ENCODE data around the gene TCF7L2. TPM values are rescaled to one million over a fixed set of nuclear protein-coding genes. Genes with fewer than 3 reads are reported as not detected.

The TCF7L2 gene
- total and polyA plus RNA-seq, 2 donors (not counting 1 experiment from before 2014, with no cell fraction given) = 3.4 to 5.0 TPM

- H3K9ac ChIP-seq (ENCODE audit: insufficient read depth, low read length) = no peak overlapping the region
- no peak overlapping the region for H3K4me3 ChIP-seq (replicated peaks in 1 of 4; ENCODE audit: control extremely low read depth in 1 of 4, insufficient read depth in 1 of 4, low read depth in 3 of 4, low read length in 4 of 4)
- no peaks in the 10 kb centered on the region for H3K9me3 ChIP-seq (ENCODE audit: control insufficient read depth, insufficient read depth, low read depth, low read length)
- peaks cover 2% of the 10 kb centered on the region for H3K79me2 ChIP-seq (ENCODE audit: control insufficient read depth, insufficient read depth, low read length)
- H3K4me2 ChIP-seq (ENCODE audit: extremely low read depth, insufficient read depth, low read length) = no peak overlapping the region
- H3K4me1 ChIP-seq (ENCODE audit: control insufficient read depth, extremely low read depth, insufficient read depth, low read length) = no peaks in the 10 kb centered on the region
- TF ChIP-seq EZH2 (IDR thresholded peaks at IDR 0.05; ENCODE audit: low read length, missing control alignments) (no peak), CTCF (conservative IDR thresholded peaks at IDR 0.05 in 1 of 2, IDR thresholded peaks at IDR 0.05 in 1 of 2; ENCODE audit: low read depth in 1 of 2, low read length in 2 of 2) (no peak)
- no peaks in the 10 kb centered on the region for H3K27me3 ChIP-seq (ENCODE audit: control insufficient read depth, insufficient read depth, low read length)
- no peak overlapping the region for H3K27ac ChIP-seq (ENCODE audit: insufficient read depth, low read length)
- H3K36me3 ChIP-seq (ENCODE audit: control insufficient read depth, insufficient read depth, low read length) = no peaks in the 10 kb centered on the region
- no peak overlapping the region for H2AFZ ChIP-seq (ENCODE audit: low read length)
- no peaks in the 10 kb centered on the region for H4K20me1 ChIP-seq (ENCODE audit: control insufficient read depth, extremely low read depth, insufficient read depth, low read length)
- no peak for DNase-seq (ENCODE audit: low read depth in 2 of 2)
Observed at GRCh38 chr10:112996462-112996861, 46.4 kb downstream of the TCF7L2 start.

GRCh38 chr10:112999102-112999501, 49.1 kb downstream of the TCF7L2 start:
- Histone ChIP-seq H4K20me1 (ENCODE audit: control insufficient read depth, extremely low read depth, insufficient read depth, low read length) (no peaks in the 10 kb centered on the region), H3K9ac (ENCODE audit: insufficient read depth, low read length) (no peak overlapping the region), H3K79me2 (ENCODE audit: control insufficient read depth, insufficient read depth, low read length) (peaks cover 2% of the 10 kb centered on the region)

GRCh38 chr10:113000442-113000841, 50.4 kb downstream of the TCF7L2 start:
- Histone ChIP-seq H3K4me2 (ENCODE audit: extremely low read depth, insufficient read depth, low read length) (no peak overlapping the region), H3K79me2 (ENCODE audit: control insufficient read depth, insufficient read depth, low read length) (peaks cover 2% of the 10 kb centered on the region), H3K9me3 (ENCODE audit: control insufficient read depth, insufficient read depth, low read depth, low read length) (no peaks in the 10 kb centered on the region), H4K20me1 (ENCODE audit: control insufficient read depth, extremely low read depth, insufficient read depth, low read length) (no peaks in the 10 kb centered on the region), H3K4me3 (replicated peaks in 1 of 4; ENCODE audit: control extremely low read depth in 1 of 4, insufficient read depth in 1 of 4, low read depth in 3 of 4, low read length in 4 of 4) (no peak overlapping the region), H3K4me1 (ENCODE audit: control insufficient read depth, extremely low read depth, insufficient read depth, low read length) (no peaks in the 10 kb centered on the region), H3K36me3 (ENCODE audit: control insufficient read depth, insufficient read depth, low read length) (no peaks in the 10 kb centered on the region), H3K9ac (ENCODE audit: insufficient read depth, low read length) (no peak overlapping the region), H3K27me3 (ENCODE audit: control insufficient read depth, insufficient read depth, low read length) (no peaks in the 10 kb centered on the region), H3K27ac (ENCODE audit: insufficient read depth, low read length) (no peak overlapping the region), H2AFZ (ENCODE audit: low read length) (no peak overlapping the region)
- no peak for TF ChIP-seq EZH2 (IDR thresholded peaks at IDR 0.05; ENCODE audit: low read length, missing control alignments)
- TF ChIP-seq CTCF (conservative IDR thresholded peaks at IDR 0.05 in 1 of 2, IDR thresholded peaks at IDR 0.05 in 1 of 2; ENCODE audit: low read depth in 1 of 2, low read length in 2 of 2) = no peak
- DNase-seq (ENCODE audit: low read depth in 2 of 2) = no peak

More at GRCh38 chr10:112999102-112999501, 49.1 kb downstream of the TCF7L2 start:
- Histone ChIP-seq H3K4me2 (ENCODE audit: extremely low read depth, insufficient read depth, low read length) (no peak overlapping the region), H3K4me3 (replicated peaks in 1 of 4; ENCODE audit: control extremely low read depth in 1 of 4, insufficient read depth in 1 of 4, low read depth in 3 of 4, low read length in 4 of 4) (no peak overlapping the region), H2AFZ (ENCODE audit: low read length) (no peak overlapping the region), H3K9me3 (ENCODE audit: control insufficient read depth, insufficient read depth, low read depth, low read length) (no peaks in the 10 kb centered on the region), H3K4me1 (ENCODE audit: control insufficient read depth, extremely low read depth, insufficient read depth, low read length) (no peaks in the 10 kb centered on the region), H3K36me3 (ENCODE audit: control insufficient read depth, insufficient read depth, low read length) (no peaks in the 10 kb centered on the region), H3K27me3 (ENCODE audit: control insufficient read depth, insufficient read depth, low read length) (no peaks in the 10 kb centered on the region), H3K27ac (ENCODE audit: insufficient read depth, low read length) (no peak overlapping the region)
- no peak for TF ChIP-seq EZH2 (IDR thresholded peaks at IDR 0.05; ENCODE audit: low read length, missing control alignments)
- no peak for TF ChIP-seq CTCF (conservative IDR thresholded peaks at IDR 0.05 in 1 of 2, IDR thresholded peaks at IDR 0.05 in 1 of 2; ENCODE audit: low read depth in 1 of 2, low read length in 2 of 2)
- no peak for DNase-seq (ENCODE audit: low read depth in 2 of 2)
